AG08396 (cell line): ENCODE data around the gene ASTL.
"Not testable (repeated sequence)": the region's sequence is repeated elsewhere in the genome, so short reads cannot be mapped to it uniquely, and the experiment has no call there.

Experiments used
- DNase-seq: peaks from one replicate; pipeline ENCODE4 v3.0.0; 2012; ENCODE audit warnings: low spot score, mixed read lengths

Gene ASTL

DNA sequence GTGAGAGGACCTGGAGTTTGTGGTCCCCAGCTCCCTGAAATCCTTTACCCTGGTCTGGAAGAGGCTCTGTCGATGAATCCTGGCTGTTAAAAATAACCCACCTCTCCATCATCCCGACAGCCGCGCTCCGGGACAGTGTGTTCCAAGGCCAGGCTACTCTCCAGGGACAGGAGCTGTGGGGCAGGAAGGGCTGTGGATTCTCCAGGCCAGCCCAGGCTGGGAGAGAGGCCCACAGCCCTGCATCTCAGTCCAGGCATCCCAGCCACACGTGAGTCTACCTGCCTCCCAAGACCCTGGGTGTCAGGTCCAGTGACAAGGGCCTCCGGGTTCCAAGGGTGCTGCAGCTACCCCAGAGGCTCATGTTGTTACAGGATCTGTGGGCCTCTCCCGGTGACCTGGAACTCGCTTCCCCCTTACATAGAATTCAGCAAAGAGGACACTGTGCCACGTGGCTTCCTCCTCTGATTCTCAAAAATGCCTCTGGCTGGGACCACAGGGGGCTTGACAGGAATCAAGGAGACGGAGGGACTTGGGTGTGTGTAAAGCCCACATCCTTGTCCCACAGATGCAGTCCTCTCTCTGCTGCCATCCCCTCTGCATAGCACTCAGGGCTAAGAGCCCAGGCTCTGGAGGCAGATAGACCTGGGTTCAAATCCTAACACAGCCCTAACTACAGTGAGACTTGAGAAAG lies 39.3 kb downstream of the ASTL start:
- no peak for DNase-seq

DNA sequence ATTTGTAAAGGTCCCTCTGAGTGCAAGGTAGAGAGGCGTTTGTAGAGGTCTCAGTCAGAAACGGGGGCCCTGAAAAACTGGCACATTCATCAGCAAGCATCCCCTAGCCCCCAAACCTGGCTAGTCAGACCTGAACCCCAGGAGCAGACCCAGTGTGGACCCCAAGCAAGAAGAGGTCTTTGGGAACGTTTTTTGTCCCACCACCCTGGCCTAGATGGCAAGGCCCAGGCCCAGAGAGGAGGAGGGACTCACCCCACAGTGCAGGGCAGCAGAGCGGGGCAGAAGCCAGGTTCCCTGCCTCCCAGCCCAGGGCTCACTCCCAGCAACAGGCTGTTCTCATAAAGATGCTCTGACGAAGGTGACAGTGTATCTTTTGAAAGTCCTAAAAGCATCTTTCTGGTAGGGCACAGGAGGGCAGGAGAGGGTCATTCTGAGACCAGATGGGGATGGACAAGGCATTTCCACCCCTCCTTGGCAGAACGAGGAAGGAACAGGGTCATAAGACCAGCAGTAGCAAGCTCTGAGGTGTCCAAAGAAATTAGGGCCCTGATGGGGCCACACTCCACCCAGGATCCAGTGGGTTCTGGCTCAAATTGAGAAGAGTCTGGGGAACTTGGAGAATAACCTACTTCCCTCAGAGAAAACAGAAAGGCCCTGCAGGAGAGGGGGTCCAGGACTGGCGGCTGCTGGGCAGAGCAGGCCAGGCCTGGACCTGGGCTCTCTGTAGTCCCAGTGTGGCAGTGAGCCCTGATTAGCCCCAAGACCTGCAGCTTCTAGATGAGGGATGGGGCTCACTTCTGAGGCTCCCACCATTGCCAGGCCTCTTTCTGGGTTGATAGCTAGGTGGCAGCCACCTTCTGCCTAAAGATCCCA lies 40.1 kb downstream of the ASTL start:
- DNase-seq: no peak

DNA sequence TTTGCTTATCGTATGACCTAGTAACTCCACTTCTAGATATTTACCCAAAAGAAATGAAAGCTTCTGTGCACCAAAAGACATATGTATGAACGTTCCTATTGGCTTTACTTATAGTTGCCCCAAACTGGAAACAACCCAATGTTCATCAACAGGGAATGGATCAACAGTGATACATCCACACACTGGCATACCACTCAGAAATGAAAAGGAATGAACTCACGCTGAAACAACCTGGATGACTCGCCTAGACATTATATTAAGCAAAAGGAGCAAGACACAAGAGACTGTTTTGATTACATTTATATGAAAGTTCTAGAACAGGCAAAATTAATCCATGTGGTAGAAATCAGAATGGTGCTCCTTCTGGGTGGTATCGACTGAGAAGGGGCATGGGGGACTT lies 40.9 kb downstream of the ASTL start:
- DNase-seq: no peak

DNA sequence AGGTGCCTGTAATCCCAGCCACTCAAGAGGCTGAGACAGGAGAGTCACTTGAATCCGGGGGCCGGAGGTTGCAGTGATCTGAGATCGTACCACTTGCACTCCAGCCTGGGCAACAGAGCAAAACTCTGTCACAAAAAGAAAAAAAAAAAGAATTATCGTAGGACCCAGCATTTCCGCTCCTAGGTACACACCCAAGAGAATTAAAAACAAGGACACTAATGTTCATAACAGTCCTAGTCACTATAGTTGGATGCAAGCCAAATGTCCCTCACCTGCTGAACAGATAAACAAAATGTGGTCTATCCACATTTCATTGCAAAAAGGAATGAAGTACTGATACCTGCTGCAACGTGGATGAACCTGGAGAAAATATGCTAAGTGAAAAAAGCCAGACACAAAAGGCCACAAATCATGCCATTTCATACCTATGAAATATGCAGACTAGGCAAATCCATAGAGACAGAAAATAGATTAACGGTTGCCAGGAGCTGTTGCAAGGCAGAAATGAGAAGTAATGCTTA lies 43.1 kb downstream of the ASTL start:
- no peak for DNase-seq

DNA sequence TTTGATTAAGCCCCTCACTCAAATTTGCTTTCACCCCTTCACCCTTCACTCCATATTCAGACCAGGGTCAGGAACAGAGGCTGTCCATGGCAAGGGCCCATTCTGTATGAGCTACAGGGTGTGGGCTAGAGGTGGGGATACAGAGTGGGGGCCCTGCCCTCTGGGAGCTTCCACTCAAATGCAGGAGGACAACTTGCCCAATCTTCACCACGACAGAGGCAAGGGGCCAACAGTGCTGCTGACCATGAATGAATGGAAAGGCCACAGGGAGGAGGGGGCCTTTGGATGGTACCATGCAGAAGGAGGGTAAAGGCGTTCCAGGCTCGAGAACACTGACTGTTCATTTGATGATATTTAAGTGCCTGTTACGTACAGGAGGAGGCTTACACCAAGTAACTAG lies 44.8 kb downstream of the ASTL start:
- DNase-seq: no peak

DNA sequence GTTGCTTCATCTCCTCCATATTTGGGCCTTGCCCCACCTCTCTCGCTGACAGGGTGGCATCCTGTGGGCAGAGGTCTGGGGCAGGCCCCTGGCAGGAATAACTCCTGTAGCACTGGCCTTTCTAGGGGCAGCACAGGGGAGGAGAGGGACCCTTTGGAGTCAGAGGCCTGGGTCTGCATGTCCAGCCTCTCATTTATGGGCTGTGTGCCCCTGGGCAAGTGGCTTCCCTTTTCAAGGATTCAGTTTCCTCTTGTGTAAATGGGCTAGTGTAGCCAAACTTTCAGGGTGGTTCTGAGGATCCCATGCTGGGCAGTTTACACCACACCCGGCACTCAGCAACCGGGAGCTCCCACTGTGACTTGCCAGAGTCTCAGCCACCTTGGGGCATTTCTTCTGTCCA lies 45.4 kb downstream of the ASTL start:
- DNase-seq: no peak

DNA sequence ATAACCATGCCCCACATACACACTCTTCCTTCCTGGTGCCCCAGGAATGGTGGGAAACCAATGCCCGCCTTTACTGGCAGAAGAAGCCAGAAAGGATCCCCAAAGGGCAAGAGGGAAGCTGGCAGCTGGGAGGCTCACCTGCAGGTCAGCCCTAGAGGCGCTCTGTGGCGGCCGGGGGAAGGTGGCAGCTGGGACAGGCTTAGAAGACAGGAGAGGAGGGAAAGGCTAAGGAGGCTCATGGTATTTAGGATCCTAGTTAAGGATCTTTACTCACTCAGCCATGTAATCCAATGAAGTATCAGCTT lies 45.8 kb downstream of the ASTL start:
- no peak for DNase-seq

DNA sequence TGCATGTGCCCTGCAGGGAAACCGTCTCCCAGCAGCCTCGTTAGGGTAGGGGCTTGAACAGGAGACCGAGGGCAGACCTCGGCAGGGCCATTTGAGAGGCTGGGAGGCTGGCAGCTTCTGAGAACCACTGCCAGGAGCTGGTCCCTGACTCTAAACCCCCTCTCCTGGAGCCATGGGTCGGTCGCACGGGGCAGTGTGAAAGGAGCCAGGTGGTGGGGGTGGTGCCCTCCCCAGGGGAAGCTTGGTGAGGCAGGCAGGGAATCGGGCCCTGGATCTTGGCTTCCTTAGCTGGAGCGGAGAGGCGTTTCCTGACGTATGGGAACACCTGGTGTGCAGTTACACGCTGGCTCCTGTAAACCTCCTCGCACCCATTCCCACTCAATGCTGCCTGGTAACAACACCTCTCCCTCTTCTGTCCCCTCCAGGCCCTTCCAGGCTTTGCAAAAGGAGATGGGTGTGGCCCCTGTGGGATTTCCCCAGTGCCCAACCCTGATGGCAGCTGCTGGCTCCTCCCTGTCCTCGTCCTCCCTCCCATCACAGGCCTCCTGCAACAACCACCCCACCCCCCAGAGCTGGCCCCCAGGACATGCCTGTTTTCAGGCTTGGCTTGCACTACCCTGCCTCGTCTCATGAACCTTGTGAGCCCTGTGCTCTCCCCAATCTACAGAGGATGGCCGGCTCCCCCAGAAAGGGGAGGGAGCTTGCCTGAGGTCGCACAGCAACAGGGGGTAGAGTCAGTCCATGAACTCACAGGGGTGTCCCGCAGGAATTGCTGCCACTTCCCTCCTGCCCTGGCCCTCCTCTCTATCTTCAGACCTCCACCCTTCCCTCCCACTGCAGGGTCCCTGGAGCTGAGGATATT lies 46.4 kb downstream of the ASTL start:
- DNase-seq: no peak

DNA sequence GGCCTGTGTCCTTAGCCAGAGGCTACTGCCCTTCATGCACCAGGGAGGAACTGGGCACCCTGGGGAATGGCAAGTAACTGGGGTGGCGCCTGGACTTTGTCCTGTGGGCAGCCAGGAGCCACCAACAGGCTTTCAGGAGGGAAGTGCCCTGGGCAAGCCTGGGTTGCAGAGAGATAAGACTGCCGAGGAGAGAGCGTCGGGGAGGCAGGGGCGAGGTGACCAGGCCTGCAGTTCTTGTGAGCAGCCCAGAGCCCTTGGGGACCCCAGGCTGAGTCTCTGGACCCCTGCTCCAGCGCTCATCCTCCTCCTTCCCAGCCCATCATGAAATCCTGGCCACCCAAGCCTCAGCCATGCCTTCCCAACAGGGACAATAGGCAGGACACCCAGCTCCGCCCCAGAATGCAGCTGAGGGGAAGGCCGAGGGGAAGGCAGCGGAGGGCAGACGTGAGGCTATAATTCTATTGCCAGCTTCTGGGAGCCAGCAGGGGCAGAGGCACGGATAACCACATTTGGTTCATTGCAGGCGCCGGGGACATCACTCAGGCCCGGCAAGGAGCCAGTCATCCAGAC lies 47.1 kb downstream of the ASTL start:
- no peak for DNase-seq

DNA sequence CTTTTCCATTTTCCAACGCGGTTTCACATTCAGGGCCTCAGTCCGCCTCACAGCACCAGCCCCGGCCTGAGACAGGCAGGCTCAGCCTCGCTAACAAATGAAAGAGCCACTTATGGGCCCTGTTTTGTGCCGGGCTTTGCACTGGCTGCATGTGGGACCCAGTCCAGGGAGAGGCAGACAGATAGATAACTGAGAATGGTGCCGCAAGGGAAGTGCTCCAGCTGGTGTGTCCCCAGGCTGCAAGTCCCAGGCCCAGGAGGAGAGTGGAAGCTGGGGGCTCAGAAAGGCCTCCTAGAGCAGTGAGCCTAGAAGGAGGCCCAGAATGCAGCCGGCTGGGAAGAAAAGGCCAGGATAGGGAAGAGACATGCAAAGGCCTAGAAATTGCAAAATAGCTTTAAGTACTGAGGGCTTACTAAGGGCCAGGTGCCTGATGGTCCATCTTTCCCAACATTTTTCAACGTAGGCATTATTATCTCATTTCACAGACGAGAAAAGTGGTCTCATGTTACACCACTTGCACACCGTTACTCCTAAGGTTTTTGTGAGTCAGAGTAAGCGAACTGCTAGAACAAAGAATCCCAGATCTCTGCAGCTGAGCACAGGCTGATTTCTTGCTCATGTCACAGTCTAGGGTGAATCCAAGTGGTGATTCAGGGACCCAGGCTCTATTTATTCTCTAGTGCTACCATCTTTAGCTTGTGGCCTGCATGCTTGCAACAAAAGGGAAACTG lies 47.9 kb downstream of the ASTL start:
- no peak for DNase-seq

DNA sequence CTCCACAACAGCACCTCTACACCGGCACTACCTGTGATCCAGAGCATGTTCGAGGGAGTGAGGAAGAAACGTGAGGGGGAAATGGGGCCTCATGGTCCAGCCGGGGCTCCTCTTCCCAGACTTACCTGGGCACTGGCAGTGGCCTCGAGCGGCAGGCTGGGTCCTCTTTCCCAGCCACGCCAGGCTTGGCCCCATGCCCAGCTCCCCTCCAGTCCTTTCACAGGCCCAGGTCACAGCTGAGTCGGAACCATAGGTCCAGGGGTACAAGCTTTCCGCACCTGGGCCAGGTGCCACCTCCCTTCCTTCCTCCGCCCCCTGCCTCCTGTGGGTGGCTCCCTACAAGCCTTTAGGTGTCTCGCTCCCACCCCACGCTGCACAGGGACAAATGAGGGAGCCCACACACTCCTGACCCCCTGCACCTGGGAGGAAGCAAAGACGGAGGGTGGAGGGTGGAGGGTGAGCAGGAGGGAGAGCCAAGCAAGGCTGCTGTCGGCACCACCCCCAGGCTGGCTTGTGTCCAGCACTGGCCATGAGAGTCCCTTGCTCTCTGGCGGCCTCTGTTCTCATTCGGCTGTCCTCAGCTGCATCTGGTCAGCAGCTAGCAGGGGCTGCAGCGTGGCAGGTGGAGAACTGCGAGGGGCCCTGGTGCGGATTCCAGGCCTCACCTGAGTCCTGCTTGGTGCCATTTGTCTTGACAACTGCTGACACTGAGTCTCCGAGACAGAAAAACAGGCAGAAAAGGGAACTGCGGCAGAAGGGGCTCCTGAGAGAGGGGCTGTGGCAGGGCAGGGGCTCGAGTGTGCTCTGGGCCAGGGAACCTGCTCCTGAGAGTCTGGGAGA lies 48.7 kb downstream of the ASTL start:
- no peak for DNase-seq

DNA sequence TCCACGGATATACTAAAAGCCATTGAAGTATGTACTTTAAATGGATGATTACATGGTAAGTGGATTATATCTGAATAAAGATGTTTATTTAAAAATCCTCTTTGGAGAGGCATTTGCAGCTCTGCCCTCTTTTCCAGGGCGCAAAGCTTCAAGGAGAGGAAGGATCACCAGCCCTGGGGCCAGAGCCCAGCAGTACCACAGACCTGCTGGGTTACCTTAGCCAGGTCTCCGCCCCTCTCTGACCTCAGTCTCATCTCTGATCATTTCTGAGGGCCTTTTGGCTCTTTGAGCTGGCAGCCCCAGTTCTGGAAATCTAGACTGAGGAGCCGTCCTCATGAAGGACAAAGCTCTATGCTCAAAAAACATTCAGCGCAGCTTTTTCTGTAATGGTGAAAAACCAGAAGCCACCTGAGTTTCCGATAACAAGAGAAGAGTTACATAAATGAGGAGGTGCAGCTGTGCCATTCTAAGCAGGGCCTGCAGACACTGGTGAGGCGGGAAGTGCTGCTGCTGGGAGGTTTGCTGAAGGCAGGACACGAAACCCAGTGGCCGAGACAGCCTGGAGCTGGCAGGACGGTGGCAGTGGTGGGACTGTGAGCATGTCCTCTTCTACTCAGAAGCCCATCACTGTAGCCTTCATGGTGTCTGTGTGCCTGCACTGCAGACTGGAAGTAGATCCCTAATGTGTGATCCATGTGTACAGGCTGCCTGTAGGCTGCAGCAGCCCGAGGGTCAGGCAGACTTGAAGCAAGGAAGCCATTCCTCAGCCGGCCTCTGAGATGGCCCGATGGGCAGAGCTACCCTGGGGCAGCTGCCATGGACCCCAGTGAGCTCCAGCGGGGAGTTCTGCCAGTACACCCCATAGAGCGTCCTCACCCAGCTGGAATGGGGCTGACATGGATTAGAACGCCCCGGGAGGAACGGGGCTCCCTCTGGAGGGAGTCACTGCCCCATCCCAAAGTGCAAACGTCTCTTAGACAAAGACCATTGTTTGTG lies 49.7 kb downstream of the ASTL start:
- DNase-seq: no peak

DNA sequence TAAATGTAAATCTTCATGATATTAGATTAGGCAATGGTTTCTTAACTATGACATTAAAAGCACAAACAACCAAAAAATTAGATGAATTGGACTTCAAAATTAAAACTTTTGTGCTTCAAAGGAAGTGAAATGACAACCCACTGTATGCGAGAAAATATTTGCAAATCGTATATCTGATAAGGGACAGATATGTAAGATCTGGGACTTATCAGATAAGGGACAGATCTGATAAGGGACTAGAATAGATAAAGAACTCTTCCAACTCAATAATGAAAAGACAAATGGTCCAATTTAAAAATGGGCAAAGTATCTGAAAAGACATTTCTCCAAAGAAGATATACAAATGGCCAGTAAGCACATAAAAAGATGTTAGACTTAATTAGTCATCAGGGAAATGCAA lies 51.2 kb downstream of the ASTL start:
- DNase-seq: no peak

DNA sequence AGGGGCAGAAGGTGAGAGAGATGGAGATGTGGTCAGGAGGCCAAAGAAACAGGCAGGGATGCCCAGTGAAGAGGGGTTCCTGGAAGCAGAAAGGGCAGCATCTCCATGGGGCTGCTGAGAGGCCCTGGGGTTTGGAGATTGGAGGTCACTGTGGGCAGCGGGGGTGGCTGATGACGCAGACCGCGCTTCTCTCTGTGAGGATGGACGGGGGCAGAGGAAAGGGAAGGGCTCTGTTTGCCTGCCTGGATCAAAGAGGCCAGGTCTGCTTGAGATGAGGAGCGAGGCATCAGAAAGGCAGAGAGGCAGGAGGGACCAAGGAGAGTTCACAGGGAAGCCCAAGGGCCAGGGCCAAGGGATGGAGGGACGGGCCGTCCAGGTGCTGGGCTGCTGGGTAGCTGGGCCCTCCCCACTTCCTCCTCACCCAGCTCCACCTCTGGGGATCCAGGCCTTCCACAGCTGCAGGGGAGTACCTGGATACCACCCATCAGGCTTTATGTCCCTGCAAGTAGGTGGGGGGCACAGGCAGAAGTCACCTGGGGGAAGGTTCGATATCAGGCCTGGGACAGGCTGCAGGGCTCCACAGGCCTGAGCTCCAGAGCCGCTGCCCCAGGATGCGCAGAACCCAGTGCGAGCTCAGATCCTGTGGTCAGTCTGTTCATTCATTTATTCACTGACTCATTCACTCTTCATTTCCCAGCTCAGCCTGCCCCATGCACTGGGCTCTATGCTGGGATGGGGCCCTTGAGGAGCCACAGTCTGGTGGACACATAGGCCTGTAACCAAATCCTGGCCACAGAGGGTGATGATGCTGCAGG lies 52.6 kb downstream of the ASTL start:
- no peak for DNase-seq

DNA sequence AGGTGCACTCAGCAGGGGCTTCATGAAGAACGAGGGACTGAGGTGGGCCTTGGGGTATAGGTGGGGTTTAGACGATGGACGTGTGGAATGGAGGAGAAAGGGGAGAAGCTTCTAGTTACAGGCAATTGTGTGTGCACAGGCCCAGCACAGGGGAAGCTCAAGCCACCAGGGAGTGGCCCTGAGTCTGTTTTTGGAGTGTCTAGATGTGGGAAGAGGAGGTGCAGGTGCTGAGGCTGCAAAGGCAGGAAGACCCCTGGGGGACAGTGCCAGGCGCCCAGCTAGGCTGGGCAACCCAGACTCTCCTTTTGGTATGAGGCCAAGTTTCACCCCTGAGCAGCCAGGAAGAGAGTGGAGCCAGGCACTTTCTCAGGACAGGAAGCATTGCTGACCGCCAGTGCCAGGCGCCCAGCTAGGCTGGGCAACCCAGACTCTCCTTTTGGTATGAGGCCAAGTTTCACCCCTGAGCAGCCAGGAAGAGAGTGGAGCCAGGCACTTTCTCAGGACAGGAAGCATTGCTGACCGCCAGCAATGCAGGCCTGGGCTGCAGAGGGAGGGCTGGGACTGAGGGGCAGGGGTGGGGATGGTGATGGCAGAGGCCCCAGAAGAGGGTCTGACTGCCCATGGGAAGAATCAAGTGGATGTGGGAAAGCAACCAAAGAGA lies 53.3 kb downstream of the ASTL start:
- not testable (repeated sequence) for DNase-seq

DNA sequence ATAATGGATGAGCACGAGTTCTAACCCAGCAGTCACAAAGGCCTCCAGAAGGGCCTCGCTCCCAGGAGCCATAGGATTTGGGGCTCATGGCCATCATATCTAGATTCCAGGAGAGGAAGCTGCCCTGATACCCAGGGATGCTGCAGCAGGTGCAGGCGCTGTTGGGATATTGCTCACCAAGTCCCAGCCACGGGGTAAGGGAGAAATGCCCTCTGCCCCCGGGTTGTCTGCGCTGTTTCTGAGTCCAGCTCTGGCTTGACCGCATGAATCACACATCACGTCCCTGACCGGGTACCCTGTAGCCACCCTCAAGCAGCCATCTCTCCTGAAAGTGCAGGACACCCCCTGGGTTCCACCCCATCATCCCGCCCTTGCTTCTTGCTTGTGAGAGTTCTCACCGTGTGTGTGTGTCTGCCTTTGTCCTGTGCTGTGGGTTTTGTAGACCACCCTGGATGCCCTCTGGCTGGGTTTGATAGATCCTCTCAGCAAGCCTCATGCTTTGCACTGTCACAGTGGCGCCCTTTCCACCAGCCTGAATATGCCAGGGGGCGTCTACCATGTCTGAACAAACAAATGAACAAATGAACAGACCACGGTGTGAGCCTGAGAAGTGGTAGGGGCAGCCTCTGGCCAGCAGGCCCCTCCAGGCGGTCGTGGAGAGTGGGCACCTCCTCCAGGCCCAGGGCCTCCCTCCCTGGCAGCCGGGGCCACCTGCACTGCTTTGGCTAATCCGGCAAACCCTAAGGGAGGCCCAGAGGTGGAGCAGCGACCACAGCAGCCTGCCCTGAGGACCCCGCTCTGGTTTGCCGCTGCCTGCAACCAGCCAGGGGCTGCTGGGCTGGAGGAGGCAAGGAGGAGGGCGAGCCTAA lies 54.1 kb downstream of the ASTL start:
- no peak for DNase-seq
